Activated B cell treated with CpG ODN at 0.5 μM for 24 hours (primary cell): ENCODE results near the gene LGALS9. TPM values are rescaled to one million over a fixed set of nuclear protein-coding genes. Genes with fewer than 3 reads are reported as not detected.

Source experiments
- total RNA-seq: library from RNA; stranded (reverse); gene quantifications from 2 replicates; pipeline ENCODE4 v1.2.3, GENCODE V29; 2022

LGALS9 gene
- total RNA-seq, 1 donor from 2014 or later: 79.9 TPM

Other genes with a start within 250 kb of the LGALS9 start
- 90.1 and 114 TPM in 2 replicates for gene KSR1, start 174.7 kb upstream of the LGALS9 start, total RNA-seq
- not detected in 2 replicates for gene NOS2, start 169.3 kb downstream of the LGALS9 start, total RNA-seq